Kidney (tissue), 14 donors: ENCODE data around the gene EPRS1. TPM values are rescaled to one million over a fixed set of nuclear protein-coding genes. Genes with fewer than 3 reads are reported as not detected.

Experiments used
- DNase-seq, 5 donors: peaks; one replicate each; pipeline ENCODE4 v3.0.0-alpha.2; 2013 to 2020
- FAIRE-seq: peaks from 2 replicates; lab custom pipeline; 2012; peaks lifted over from hg19 to GRCh38; lab: Jason Lieb, UNC
- H3K27ac ChIP-seq, 2 donors: one replicate each; pipeline ENCODE4 v1.7.0; 2013; ENCODE audit warnings: low read depth in 2 of 2, low read length in 2 of 2, inconsistent platforms in 1 of 2
- H3K27me3 ChIP-seq: one replicate; pipeline ENCODE4 v1.7.1; 2013; ENCODE audit warnings: low read length, inconsistent platforms; ENCODE audit not compliant: control insufficient read depth, insufficient read depth
- H3K36me3 ChIP-seq, 3 donors: one replicate each; pipeline versions ENCODE4 v1.7.0 to v1.7.1; 2013; ENCODE audit warnings: low read length in 3 of 3, control low read depth in 1 of 3, inconsistent platforms in 1 of 3; ENCODE audit not compliant: insufficient read depth in 3 of 3, control insufficient read depth in 2 of 3
- H3K4me1 ChIP-seq, 3 donors: one replicate each; pipeline versions ENCODE4 v1.7.0 to v1.7.1; 2013; ENCODE audit warnings: low read length in 3 of 3, inconsistent platforms in 1 of 3, low read depth in 1 of 3; ENCODE audit not compliant: control insufficient read depth in 2 of 3, insufficient read depth in 2 of 3
- H3K4me3 ChIP-seq, 3 donors: one replicate each; pipeline versions ENCODE4 v1.7.0 to v1.8.1; 2013; ENCODE audit warnings: low read length in 3 of 3, control low read depth in 1 of 3, inconsistent platforms in 1 of 3
- H3K9ac ChIP-seq, 3 donors: one replicate each; pipeline versions ENCODE4 v1.7.0 to v1.7.1; 2013; ENCODE audit warnings: low read length in 3 of 3, control low read depth in 1 of 3, inconsistent platforms in 1 of 3
- H3K9me3 ChIP-seq, 3 donors: one replicate each; pipeline versions ENCODE4 v1.7.0 to v1.7.1; 2013; ENCODE audit warnings: low read length in 3 of 3, control low read depth in 1 of 3, inconsistent platforms in 1 of 3; ENCODE audit not compliant: control insufficient read depth in 2 of 3, insufficient read depth in 1 of 3
- intact Hi-C: fragments of 100-400 bp; cut with DNase I; formaldehyde crosslinking; loops from one replicate; pipeline ENCODE4 v1.11.1; 2022
- polyA plus RNA-seq: library from polyadenylated mRNA; stranded (reverse); fragments of 350-450 nt; fragmentation: Illumina TruSeq; extraction: RNeasy Lipid Tissue Mini Kit (QIAGEN cat#74804); gene quantifications from one replicate; pipeline ENCODE4 v1.2.3, GENCODE V29; 2014; ENCODE audit warnings: low read depth, low replicate concordance; ENCODE audit not compliant: insufficient read depth
- total RNA-seq: library from RNA; stranded (reverse); fragmentation: NEBNext Ultra II Directional; extraction: Animal tissue kit (Norgen Biotek cat#: 25700); gene quantifications from one replicate; pipeline ENCODE4 v1.2.1, GENCODE V29; 2021
- TF ChIP-seq, protein P1 (sequence below): IDR thresholded peaks from 3 replicates; pipeline ENCODE4 v1.5.1; 2012; ENCODE audit warnings: mild to moderate bottlenecking, moderate library complexity, borderline replicate concordance; ENCODE audit not compliant: insufficient read depth; ENCODE audit errors: extremely low read depth
- donor health status: control.
- donor health status: control.
- donor health status: control.
- donor health status: control.
- donor health status: control.
- donor health status: DM: yes; HTN: yes; CAD: no.
- donor health status: Normal renal cell carcinoma (clear cell type).

EPRS1 gene
- total and polyA plus RNA-seq, 2 donors from 2014 or later = 63.1 to 88.7 TPM

- Histone ChIP-seq H3K36me3 (no peaks in the 10 kb centered on the region), H3K9me3 (no peaks in the 10 kb centered on the region), H3K9ac (no peak overlapping the region), H3K4me1 (no peaks in the 10 kb centered on the region), H3K4me3 (no peak overlapping the region), H3K27me3 (no peaks in the 10 kb centered on the region), H3K27ac (no peak overlapping the region)
- DNase-seq = no peak
- TF ChIP-seq, protein P1, sequence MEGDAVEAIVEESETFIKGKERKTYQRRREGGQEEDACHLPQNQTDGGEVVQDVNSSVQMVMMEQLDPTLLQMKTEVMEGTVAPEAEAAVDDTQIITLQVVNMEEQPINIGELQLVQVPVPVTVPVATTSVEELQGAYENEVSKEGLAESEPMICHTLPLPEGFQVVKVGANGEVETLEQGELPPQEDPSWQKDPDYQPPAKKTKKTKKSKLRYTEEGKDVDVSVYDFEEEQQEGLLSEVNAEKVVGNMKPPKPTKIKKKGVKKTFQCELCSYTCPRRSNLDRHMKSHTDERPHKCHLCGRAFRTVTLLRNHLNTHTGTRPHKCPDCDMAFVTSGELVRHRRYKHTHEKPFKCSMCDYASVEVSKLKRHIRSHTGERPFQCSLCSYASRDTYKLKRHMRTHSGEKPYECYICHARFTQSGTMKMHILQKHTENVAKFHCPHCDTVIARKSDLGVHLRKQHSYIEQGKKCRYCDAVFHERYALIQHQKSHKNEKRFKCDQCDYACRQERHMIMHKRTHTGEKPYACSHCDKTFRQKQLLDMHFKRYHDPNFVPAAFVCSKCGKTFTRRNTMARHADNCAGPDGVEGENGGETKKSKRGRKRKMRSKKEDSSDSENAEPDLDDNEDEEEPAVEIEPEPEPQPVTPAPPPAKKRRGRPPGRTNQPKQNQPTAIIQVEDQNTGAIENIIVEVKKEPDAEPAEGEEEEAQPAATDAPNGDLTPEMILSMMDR = no peak
- intact Hi-C loops = no loop called here
- FAIRE-seq = no peak
Measured at GRCh38 chr1:220084460-220084859, 38.2 kb upstream of the EPRS1 start.

GRCh38 chr1:220077887-220078286 lies 31.6 kb upstream of the EPRS1 start:
- peaks cover under 1 to 3% (median 1%) of the 10 kb centered on the region in 3 donors for H3K36me3 ChIP-seq
- H3K4me3 ChIP-seq = no peak overlapping the region
- intact Hi-C loops = no loop called here
- no peak overlapping the region for H3K27ac ChIP-seq
- no peak for DNase-seq
- no peaks in the 10 kb centered on the region for H3K4me1 ChIP-seq
- H3K9me3 ChIP-seq = no peaks in the 10 kb centered on the region
- no peaks in the 10 kb centered on the region for H3K27me3 ChIP-seq
- H3K9ac ChIP-seq = no peak overlapping the region
- FAIRE-seq = no peak
- TF ChIP-seq, protein P1 = no peak

DNA sequence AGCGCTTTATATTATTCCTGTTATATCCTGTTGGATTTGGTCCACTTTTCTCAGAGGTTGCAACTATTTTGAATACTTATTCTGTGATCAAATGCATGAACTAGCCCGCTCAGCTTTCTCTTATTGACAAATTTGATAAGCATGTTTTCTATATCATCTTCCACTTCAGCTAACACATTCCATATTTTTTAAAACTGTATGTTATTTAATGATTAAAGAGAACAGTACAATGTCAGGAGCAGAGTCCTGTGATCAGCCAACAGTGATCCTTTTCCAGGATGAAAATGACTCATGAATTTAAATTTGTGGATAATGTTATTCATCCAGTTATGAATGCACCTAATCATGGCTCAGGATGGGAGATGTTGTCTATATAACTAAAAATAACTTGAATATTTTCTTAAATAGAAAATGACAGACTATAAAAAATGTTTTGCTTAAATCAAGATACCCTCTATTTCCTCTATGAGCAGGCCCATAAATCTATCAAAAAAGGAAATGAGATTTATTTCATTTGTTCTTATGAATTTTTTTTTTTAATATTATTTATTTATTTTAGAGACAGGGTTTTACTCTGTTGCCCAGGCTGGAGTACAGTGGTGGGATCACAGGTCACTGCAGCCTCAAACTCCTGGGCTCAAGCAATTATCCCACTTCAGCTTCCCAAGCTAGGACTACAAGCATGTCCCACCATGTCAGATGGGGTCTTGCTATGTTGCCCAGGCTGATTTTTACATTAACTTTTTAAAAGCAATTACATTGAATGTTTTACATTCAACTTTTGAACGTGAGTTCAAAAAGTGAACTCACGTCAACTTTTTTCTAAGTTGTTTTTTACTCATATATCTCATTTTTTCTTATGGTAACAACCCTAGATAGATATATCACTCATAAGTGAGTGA lies 30.8 kb upstream of the EPRS1 start:
- FAIRE-seq (peak; percentile 17), DNase-seq (no peak)
- H3K27ac ChIP-seq = no peak overlapping the region
- no peak overlapping the region for H3K4me3 ChIP-seq
- intact Hi-C loops = no loop called here
- no peak overlapping the region for H3K9ac ChIP-seq
- H3K27me3 ChIP-seq = no peaks in the 10 kb centered on the region
- TF ChIP-seq, protein P1 = no peak
- no peaks in the 10 kb centered on the region for H3K4me1 ChIP-seq
- H3K9me3 ChIP-seq = no peaks in the 10 kb centered on the region
- H3K36me3 ChIP-seq = peaks cover 3 to 8% (median 6%) of the 10 kb centered on the region in 3 donors
